IMR-90 (cell line): ENCODE results near the gene SLC22A16. TPM values are rescaled to one million over a fixed set of nuclear protein-coding genes. Genes with fewer than 3 reads are reported as not detected.

Experiments used
- ATAC-seq: fragments of 200-7000 bp; cut with Tn5 transposase; 2 replicates; pipeline ENCODE4 v1.9.1; 2020; ENCODE audit warnings: low read depth, mild to moderate bottlenecking, moderate library complexity
- BruUV-seq: library from RNA; stranded (reverse); fragments of 400-500 nt; replicated peaks from 2 replicates; lab custom pipeline; 2021; lab: Mats Ljungman, UMichigan
- CTCF ChIA-PET: fragments of 300-600 bp; formaldehyde crosslinking; extraction: SDS; loops from one replicate; lab custom pipeline; 2021; ENCODE audit warnings: antibody characterized with exemption; lab: Yijun Ruan, JAX
- POLR2A ChIA-PET: fragments of 300-600 bp; sonication (Branson Sonifier 250); formaldehyde crosslinking; loops from one replicate; lab custom pipeline; 2022; ENCODE audit warnings: antibody characterized with exemption; ENCODE audit not compliant: unreplicated experiment; lab: Charles Lee
- DNase-seq: peaks from one replicate; pipeline ENCODE4 v3.0.0; 2013
- H2AFZ ChIP-seq: replicated peaks from 2 replicates; pipeline ENCODE3; 2013; ENCODE audit warnings: low read length, mild to moderate bottlenecking; ENCODE audit not compliant: poor library complexity
- H2AK5ac ChIP-seq: 2 replicates; pipeline ENCODE4 v1.6.1; 2013; ENCODE audit warnings: low read depth, low read length, inconsistent platforms
- H2AK9ac ChIP-seq: replicated peaks from 2 replicates; pipeline ENCODE3; 2013; ENCODE audit warnings: mild to moderate bottlenecking, low read depth, low read length, moderate library complexity; ENCODE audit not compliant: poor library complexity
- H2BK120ac ChIP-seq: 2 replicates; pipeline ENCODE4 v1.6.1; 2013; ENCODE audit warnings: low read depth, low read length, inconsistent platforms
- H2BK15ac ChIP-seq: 3 replicates; pipeline ENCODE4 v1.6.1; 2013; ENCODE audit warnings: low read depth, low read length, inconsistent platforms
- H2BK20ac ChIP-seq: 2 replicates; pipeline ENCODE4 v1.6.1; 2013; ENCODE audit warnings: low read depth, mild to moderate bottlenecking, inconsistent platforms, low read length, moderate library complexity
- H2BK5ac ChIP-seq: 2 replicates; pipeline ENCODE4 v1.6.1; 2013; ENCODE audit warnings: mild to moderate bottlenecking, low read depth, low read length, inconsistent platforms; ENCODE audit not compliant: poor library complexity, severe bottlenecking
- H3K14ac ChIP-seq: replicated peaks from 2 replicates; pipeline ENCODE4 v1.6.1; 2013; ENCODE audit warnings: low read depth, low read length, inconsistent platforms
- H3K18ac ChIP-seq: 2 replicates; pipeline ENCODE4 v1.6.1; 2013; ENCODE audit warnings: low read depth, low read length, control low read depth
- H3K23ac ChIP-seq: 2 replicates; pipeline ENCODE4 v1.6.1; 2013; ENCODE audit warnings: low read depth, low read length, inconsistent platforms
- H3K27ac ChIP-seq: 2 replicates; pipeline ENCODE4 v1.5.1; 2013; ENCODE audit warnings: mild to moderate bottlenecking, control low read depth, low read length; ENCODE audit not compliant: insufficient read depth
- H3K27me3 ChIP-seq: 2 replicates; pipeline ENCODE4 v1.6.1; 2013; ENCODE audit warnings: low read length; ENCODE audit not compliant: control insufficient read depth, insufficient read depth
- H3K36me3 ChIP-seq: 2 replicates; pipeline ENCODE4 v1.6.1; 2013; ENCODE audit warnings: low read length, mixed read lengths; ENCODE audit not compliant: control insufficient read depth, insufficient read depth
- H3K4ac ChIP-seq: 2 replicates; pipeline ENCODE4 v1.6.1; 2013; ENCODE audit warnings: low read depth, low read length, inconsistent platforms
- H3K4me1 ChIP-seq: 2 replicates; pipeline ENCODE4 v1.6.1; 2013; ENCODE audit warnings: low read length, mixed read lengths; ENCODE audit not compliant: control insufficient read depth, insufficient read depth
- H3K4me2 ChIP-seq: 2 replicates; pipeline ENCODE4 v1.6.1; 2013; ENCODE audit warnings: low read depth, mild to moderate bottlenecking, control low read depth, low read length, moderate library complexity
- H3K4me3 ChIP-seq: 2 replicates; pipeline ENCODE4 v1.5.1; 2013; ENCODE audit warnings: low read depth, mild to moderate bottlenecking, control low read depth, low read length, moderate library complexity; ENCODE audit not compliant: insufficient read depth
- H3K56ac ChIP-seq: 2 replicates; pipeline ENCODE4 v1.6.1; 2013; ENCODE audit warnings: low read length, inconsistent platforms; ENCODE audit not compliant: insufficient read depth; ENCODE audit errors: extremely low read depth
- H3K79me1 ChIP-seq, 2 experiments: 2 replicates each; pipeline ENCODE4 v1.6.1; 2013; ENCODE audit warnings: low read length in 2 of 2, inconsistent platforms in 1 of 2, low read depth in 1 of 2
- H3K9ac ChIP-seq: 2 replicates; pipeline ENCODE4 v1.6.1; 2013; ENCODE audit warnings: low read depth, low read length, control low read depth
- H3K9me1 ChIP-seq: 2 replicates; pipeline ENCODE4 v1.6.1; 2013; ENCODE audit warnings: low read length, inconsistent platforms; ENCODE audit not compliant: insufficient read depth
- H3K9me3 ChIP-seq: 2 replicates; pipeline ENCODE4 v1.6.1; 2013; ENCODE audit warnings: low read length; ENCODE audit not compliant: control insufficient read depth, insufficient read depth
- H4K20me1 ChIP-seq: 2 replicates; pipeline ENCODE4 v1.6.1; 2013; ENCODE audit warnings: low read length, inconsistent platforms; ENCODE audit not compliant: insufficient read depth
- H4K5ac ChIP-seq: 2 replicates; pipeline ENCODE4 v1.6.1; 2013; ENCODE audit warnings: mild to moderate bottlenecking, low read depth, low read length, control low read depth
- H4K8ac ChIP-seq, 2 experiments: 2 replicates each; pipeline ENCODE4 v1.6.1; 2013; ENCODE audit warnings: low read depth in 2 of 2, low read length in 2 of 2, control low read depth in 1 of 2, inconsistent platforms in 1 of 2
- H4K91ac ChIP-seq: 2 replicates; pipeline ENCODE4 v1.6.1; 2013; ENCODE audit warnings: low read depth, low read length, inconsistent platforms; ENCODE audit not compliant: insufficient read depth
- BHLHE40 ChIP-seq: fragments of 150-350 bp; IDR thresholded peaks from 2 replicates; pipeline ENCODE4 v1.6.1; 2016; ENCODE audit warnings: mild to moderate bottlenecking, low read depth, low read length
- CHD1 ChIP-seq: IDR thresholded peaks from 2 replicates; pipeline ENCODE4 v1.6.1; 2012; ENCODE audit warnings: low read depth, low read length, improper control_type of control experiment
- CTCF ChIP-seq: conservative IDR thresholded peaks from 2 replicates; pipeline ENCODE4 v1.5.1; 2012; ENCODE audit warnings: mild to moderate bottlenecking, low read depth, low read length, improper control_type of control experiment
- FOS ChIP-seq: fragments of 150-350 bp; IDR thresholded peaks from 2 replicates; pipeline ENCODE4 v1.6.1; 2016; ENCODE audit warnings: low read depth, low read length
- MAFK ChIP-seq: IDR thresholded peaks from 2 replicates; pipeline ENCODE4 v1.6.1; 2012; ENCODE audit warnings: low read depth, low read length, improper control_type of control experiment
- MAZ ChIP-seq: IDR thresholded peaks from 2 replicates; pipeline ENCODE4 v1.6.1; 2012; ENCODE audit warnings: low read depth, mild to moderate bottlenecking, low read length, improper control_type of control experiment, moderate library complexity, borderline replicate concordance
- NFE2L2 ChIP-seq: fragments of 150-350 bp; IDR thresholded peaks from 2 replicates; pipeline ENCODE4 v1.6.1; 2016; ENCODE audit warnings: low read depth, mild to moderate bottlenecking, low read length
- RAD21 ChIP-seq: IDR thresholded peaks from 2 replicates; pipeline ENCODE4 v1.6.1; 2012; ENCODE audit warnings: low read length, improper control_type of control experiment
- RCOR1 ChIP-seq: IDR thresholded peaks from 2 replicates; pipeline ENCODE4 v1.6.1; 2012; ENCODE audit warnings: mild to moderate bottlenecking, low read length, improper control_type of control experiment; ENCODE audit not compliant: insufficient replicate concordance
- RFX5 ChIP-seq: IDR thresholded peaks from 2 replicates; pipeline ENCODE4 v1.8.0; 2012; ENCODE audit warnings: low read depth, mild to moderate bottlenecking, low read length, moderate library complexity
- USF2 ChIP-seq: fragments of 150-350 bp; IDR thresholded peaks from 2 replicates; pipeline ENCODE4 v1.6.1; 2017; ENCODE audit warnings: mild to moderate bottlenecking, antibody characterized with exemption, low read length, low read depth
- WGBS, 2 experiments: methylation state at CpG; one replicate each; pipeline versions ENCODE4 v1.1.5 to v1.1.7; 2013; ENCODE audit warnings: missing lambda C conversion rate in 2 of 2; ENCODE audit not compliant: insufficient read length in 1 of 2; ENCODE audit errors: extremely low coverage in 2 of 2; 5-methylcytosine and 5-hydroxymethylcytosine counted together
- dilution Hi-C: fragments of 300-500 bp; cut with HindIII; formaldehyde crosslinking; loops from one replicate; pipeline ENCODE4 v1.14.3; 2018; ENCODE audit warnings: low sequenced_read_pairs; ENCODE audit not compliant: unreplicated experiment
- in situ Hi-C: fragments of 300-500 bp; cut with MboI; formaldehyde crosslinking; loops from 3 replicates; pipeline ENCODE4 v1.14.3; 2019; ENCODE audit warnings: low sequenced_read_pairs, inconsistent platforms, mixed read lengths
- intact Hi-C: fragments of 100-400 bp; cut with micrococcal nuclease; formaldehyde crosslinking; loops from 2 replicates; pipeline ENCODE4 v1.10.0; 2022
- polyA plus RNA-seq, 3 experiments: library from polyadenylated mRNA; depleted of rRNA; stranded (reverse); fragments of >200 nt; gene quantifications; 2 replicates each; pipeline ENCODE4 v1.2.3, GENCODE V29; 2012; ENCODE audit warnings: low replicate concordance in 1 of 3
- total RNA-seq: library from RNA; depleted of rRNA; stranded (reverse); fragments of >200 nt; gene quantifications from 2 replicates; pipeline ENCODE4 v1.2.3, GENCODE V29; 2012
- TF ChIP-seq, protein P1 (sequence below): fragments of 150-350 bp; IDR thresholded peaks from 2 replicates; pipeline ENCODE4 v1.6.1; 2016; ENCODE audit warnings: low read depth, mild to moderate bottlenecking, low read length, moderate library complexity, borderline replicate concordance

SLC22A16 gene
- total and polyA plus RNA-seq, 2 of the 4 experiments (the other 2 are of a cell fraction): not detected

DNA sequence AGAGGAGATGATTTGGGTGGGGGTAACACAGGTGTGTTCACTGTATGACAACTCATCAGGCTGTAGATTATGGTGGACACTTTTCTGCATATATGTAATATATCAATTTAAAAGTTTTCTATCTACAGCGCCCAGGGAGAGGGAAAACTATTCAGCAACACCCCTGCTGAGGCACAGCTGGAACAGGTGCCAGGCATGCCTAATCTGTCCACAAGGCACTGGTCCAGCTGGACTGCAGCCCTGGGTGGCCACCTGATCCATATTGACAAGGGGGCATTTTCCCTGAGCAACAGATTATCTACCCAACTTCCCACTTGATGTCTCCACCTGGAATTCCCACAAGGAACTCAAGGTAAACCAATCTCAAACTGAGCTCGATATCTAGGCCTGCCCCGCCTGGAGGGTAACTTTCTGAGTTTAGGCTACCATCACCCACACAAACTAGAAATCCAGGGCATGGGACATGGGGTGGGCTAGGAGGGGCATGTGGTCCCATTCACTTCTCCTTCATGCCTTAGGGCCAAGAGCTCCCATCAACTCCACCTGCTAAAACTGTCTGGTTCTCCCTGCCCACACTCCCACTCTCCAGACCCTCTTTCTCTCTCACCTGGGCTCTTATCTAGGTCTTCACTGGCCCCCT is 4.6 kb downstream of the SLC22A16 start:
- Histone ChIP-seq H2AK9ac (no peak overlapping the region), H3K9ac (no peak overlapping the region), H3K9me3 (no peaks in the 10 kb centered on the region), H3K27ac (no peak overlapping the region), H3K4ac (no peak overlapping the region), H3K56ac (no peak overlapping the region), H3K9me1 (no peaks in the 10 kb centered on the region), H3K18ac (no peak overlapping the region), H2AFZ (no peak overlapping the region), H3K14ac (no peak overlapping the region), H2BK5ac (no peak overlapping the region), H3K4me2 (no peak overlapping the region), H3K36me3 (no peaks in the 10 kb centered on the region), H2BK15ac (no peak overlapping the region), H3K4me1 (no peaks in the 10 kb centered on the region), H3K27me3 (peaks cover 34% of the 10 kb centered on the region), H2BK20ac (no peak overlapping the region), H4K8ac (no peak overlapping the region), H4K5ac (no peak overlapping the region), H4K91ac (no peak overlapping the region), H3K79me1 (no peaks in the 10 kb centered on the region), H2BK120ac (no peak overlapping the region), H3K4me3 (no peak overlapping the region), H2AK5ac (no peak overlapping the region), H3K23ac (no peak overlapping the region), H4K20me1 (no peaks in the 10 kb centered on the region)
- TF ChIP-seq RCOR1: no peak
- TF ChIP-seq CHD1: no peak
- no peak for TF ChIP-seq USF2
- TF ChIP-seq FOS: no peak
- no peak for TF ChIP-seq MAFK
- TF ChIP-seq NFE2L2: no peak
- TF ChIP-seq CTCF: no peak
- no peak for TF ChIP-seq RFX5
- TF ChIP-seq MAZ: no peak
- no peak for TF ChIP-seq BHLHE40
- TF ChIP-seq, protein P1, sequence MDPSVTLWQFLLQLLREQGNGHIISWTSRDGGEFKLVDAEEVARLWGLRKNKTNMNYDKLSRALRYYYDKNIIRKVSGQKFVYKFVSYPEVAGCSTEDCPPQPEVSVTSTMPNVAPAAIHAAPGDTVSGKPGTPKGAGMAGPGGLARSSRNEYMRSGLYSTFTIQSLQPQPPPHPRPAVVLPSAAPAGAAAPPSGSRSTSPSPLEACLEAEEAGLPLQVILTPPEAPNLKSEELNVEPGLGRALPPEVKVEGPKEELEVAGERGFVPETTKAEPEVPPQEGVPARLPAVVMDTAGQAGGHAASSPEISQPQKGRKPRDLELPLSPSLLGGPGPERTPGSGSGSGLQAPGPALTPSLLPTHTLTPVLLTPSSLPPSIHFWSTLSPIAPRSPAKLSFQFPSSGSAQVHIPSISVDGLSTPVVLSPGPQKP: no peak
- no peak for TF ChIP-seq RAD21
- ChIA-PET POLR2A (no interaction called here), CTCF (no interaction called here)
- dilution Hi-C loops (no loop called here), intact Hi-C loops (no loop called here), in situ Hi-C loops (no loop called here)
- ATAC-seq (no peak), DNase-seq (no peak)
- BruUV-seq: no TSS peak
- WGBS, 2 experiments: 80% methylated on average over 1 of the region's 3 CpGs; no CpG with 5 or more reads in 1 of the 2 experiments
